Measurements from ENCODE around the gene DGKI. TPM values are rescaled to one million over a fixed set of nuclear protein-coding genes. Genes with fewer than 3 reads are reported as not detected.

The DGKI gene
- total RNA-seq, 2 donors from 2014 or later, result 0.24 to 0.34 TPM

DNA sequence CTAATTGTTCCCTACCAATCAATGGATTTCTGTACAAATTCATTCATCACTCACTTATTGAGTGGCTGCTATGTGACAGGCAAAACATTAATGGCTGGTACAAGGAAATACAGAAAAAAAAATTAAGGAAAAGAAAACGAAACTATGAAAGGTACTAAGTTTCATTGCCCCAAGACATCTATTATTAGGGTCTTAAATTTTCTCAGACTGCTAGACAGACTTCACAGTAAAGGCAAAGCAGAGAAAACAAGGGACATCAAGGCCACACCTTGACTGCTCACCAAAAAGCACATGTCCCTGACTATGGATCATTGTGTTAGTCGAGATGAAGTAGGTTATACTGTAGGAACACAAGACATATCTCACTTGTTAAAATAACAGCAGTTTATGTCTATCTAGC, 36.5 kb downstream of the DGKI start:
- no peak for ATAC-seq
- intact Hi-C loops (cut with DNase I, micrococcal nuclease), result no loop called here
- no peak for DNase-seq

DNA sequence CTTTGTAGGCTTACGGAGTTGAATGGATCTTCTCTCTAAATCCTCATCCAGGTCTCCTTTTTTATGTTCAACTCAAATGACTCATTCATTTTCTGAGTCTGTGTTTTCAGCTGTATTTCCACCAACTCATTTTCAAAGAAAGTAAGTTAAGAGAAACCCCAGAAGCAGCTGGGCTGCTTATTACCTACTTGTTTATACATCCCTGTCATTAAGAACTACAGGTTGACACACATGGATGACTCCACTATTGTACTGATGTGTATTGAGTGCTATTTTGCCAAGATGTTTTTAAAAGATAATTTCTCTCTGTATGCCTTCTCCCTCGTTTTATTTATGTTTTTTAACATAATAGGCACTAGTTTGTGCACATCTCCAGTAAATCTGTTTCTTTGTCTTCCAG, 41.9 kb downstream of the DGKI start:
- intact Hi-C loops (cut with DNase I, micrococcal nuclease), result no loop called here
- ATAC-seq, result no peak
- DNase-seq, result no peak

DNA sequence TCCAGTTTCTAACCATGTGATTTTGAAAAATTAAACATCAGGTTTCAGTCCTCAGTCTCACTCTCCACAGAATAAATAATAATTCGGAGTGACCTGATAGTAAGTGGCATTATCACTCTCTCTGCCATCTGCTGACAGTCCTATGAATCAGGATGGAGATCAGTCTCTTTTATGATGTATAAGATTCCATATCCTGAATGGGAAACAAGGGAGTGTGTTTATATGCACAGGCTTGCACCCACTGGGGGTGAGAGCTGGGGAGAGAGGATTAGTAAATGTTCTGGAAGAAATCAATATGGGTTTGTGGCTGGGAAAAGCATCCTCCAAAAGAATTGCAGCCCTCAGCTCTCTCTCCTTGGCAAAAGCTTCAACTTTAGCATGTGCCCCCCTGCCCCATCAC, 45.3 kb downstream of the DGKI start:
- DNase-seq (no peak), ATAC-seq (no peak)
- intact Hi-C loops (cut with DNase I, micrococcal nuclease), result no loop called here

DNA sequence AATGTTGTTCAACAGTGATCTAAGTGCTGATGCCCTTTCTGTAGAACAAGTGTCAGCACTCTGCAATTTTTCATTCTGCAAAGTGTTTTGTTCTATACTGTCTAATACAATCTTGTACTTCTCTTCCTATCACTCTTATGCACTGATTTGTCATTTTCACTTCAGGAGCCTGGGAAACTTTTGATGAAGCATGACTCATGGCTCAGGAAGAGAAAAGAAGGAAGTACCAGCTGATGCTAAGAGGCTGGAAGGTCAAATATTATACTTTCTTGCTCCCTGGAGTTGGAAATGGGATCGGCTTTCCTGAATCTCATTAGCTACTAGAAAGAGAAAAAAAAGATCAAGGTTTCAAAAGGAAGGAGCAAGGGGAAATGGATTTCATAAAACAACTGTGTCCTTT, 45.8 kb downstream of the DGKI start:
- ATAC-seq (no peak), DNase-seq (no peak)
- intact Hi-C loops (cut with DNase I, micrococcal nuclease), result no loop called here

DNA sequence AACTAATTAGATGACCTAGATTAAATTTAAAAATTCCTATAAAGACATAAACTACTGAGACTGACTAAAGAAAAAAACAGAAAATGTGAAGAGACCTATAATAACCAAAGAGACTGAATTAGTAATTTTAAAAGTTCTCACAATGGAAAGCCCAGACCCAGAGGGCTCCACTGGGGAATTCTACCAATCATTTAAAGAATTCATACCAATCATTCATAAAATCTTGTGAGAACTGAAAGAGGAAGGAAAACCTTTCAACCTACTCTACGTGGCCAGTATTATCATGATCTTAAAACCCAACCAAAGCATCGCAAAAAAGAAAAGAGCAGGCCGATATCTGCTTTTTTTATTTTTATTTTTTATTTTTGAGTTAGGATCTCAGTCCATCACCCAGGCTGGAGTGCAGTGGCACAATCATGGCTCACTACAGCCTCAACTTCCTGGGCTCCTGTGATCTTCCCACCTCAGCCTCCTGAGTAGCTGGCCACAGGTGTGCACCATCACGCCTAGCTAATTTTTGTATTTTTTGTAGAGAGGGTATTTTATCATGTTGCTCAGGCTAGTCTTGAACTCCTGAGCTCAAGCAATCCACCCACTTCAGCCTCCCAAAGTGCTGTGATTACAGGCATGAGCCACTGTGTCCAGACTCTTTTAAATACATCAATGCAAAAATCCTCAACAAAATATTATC, 48.6 kb downstream of the DGKI start:
- intact Hi-C loops (cut with DNase I, micrococcal nuclease), result no loop called here
- DNase-seq, result no peak
- no peak for ATAC-seq

DNA sequence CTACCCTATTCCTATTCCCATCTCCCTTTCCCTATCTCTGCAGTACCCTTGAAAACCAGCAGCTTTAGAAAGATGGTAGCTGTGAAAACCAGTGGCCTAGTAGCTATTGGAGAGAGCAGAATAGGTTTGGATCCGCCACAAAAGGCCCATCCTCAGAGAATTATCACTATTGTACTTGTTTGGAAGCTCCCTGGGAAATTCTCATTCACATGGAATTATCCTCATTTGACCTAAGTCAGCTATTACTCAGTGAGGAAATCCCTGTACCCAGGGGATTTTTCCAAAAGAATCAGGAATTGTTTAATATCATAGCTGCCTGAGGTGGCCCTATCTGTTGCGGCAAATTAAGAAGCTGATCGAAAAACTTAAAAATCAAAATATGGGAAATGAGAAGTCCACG, 51.6 kb downstream of the DGKI start:
- ATAC-seq, result no peak
- intact Hi-C loops (cut with DNase I, micrococcal nuclease), result no loop called here
- no peak for DNase-seq

DNA sequence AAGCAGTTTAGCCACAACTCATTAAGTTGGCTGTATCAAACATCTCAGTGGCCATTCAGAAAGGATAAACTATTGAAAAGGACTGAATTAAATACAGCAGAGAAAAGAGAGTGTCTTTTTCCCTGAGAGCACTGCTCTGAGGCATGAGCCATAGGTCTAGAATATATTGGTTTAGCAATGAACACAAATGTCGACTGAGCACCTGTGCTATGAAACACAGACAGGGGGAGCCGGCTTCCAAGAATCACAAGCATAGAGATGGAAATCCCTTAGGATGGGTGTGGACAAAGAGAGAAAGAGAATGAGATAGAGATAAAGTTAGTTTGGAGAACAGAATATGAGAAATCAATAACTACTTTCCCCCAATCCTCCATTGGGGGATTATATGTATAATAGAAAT, 54.8 kb downstream of the DGKI start:
- DNase-seq (no peak), ATAC-seq (no peak)
- intact Hi-C loops (cut with DNase I, micrococcal nuclease), result no loop called here

DNA sequence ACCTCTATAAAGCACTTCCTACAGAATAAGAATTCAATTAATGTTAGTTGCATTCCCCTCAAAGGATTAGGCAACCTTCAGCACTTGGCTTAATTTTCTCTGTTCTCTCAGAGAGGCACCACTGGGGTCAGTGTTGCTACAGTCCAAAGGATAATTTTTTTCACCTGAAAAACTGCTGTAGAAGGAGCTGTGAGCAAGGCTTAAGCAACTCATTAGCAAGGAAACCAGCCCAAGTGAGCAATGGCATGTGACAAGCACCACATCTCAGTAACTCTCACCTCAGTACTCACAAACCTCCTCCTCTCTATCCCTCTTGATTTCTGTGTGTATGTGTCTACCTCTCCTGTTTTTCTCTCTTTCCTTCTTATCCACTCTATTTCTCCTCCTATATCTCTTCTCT, 55.9 kb downstream of the DGKI start:
- intact Hi-C loops (cut with DNase I, micrococcal nuclease), result no loop called here
- DNase-seq (no peak), ATAC-seq (no peak)

DNA sequence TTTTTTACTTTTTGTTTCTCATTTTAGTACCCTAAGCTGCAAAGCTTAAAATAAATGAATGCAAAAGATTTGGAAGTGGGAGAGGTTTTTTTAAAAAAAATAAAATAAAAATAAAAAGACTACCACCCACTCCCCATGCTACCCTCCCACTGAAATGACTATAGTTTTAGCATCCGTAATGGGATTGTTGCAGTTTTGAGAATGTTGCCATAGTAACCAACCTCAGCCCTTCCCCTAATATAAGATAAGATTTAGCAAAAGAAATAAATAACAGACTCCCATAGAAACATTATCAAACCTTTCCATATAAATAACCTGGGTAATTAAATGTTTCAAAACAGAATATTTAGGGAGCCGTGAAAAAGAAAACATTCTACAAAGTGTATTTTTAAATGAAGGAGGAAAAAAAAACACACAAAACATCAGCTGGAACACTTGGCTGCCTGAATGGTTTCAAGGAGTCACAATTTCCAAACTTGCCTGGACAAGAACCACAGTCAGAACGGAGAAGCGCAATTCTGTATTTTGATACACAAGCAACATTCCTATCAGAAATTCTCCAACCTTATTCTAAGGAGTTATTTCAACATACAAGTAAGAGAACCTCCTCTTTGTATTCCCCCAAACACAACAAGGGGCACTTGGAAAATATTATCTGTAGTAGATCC, 57.4 kb downstream of the DGKI start:
- no peak for ATAC-seq
- no peak for DNase-seq
- intact Hi-C loops (cut with DNase I, micrococcal nuclease), result no loop called here

DNA sequence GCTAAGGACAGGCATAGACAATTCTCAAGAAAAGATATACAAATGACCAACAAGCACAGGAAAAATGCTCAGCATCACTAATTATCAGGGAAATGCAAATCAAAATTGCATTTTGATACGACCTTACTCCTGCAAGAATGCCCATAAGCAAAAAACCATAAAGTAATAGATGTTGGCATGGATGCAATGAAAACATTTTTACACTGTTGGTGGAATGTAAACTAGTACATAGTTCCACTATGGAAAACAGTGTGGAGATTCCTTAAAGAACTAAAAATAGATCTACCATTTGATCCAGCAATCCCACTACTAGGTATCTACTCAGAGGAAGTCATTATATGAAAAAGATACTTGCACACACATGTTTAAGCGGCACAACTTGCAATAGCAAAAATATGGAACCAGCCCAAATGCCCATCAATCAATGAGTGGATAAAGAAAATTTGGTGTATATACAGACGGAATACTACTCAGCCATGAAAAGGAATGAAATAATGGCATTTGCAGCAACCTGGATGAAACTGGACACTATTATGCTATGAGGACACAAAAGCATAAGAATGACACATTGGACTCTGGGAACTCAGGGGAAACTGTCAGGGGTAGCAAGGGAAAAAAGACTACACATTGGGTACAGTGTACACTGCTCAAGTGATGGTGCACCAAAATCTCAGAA, 59.3 kb downstream of the DGKI start:
- intact Hi-C loops (cut with DNase I, micrococcal nuclease), result no loop called here
- no peak for DNase-seq
- no peak for ATAC-seq

DNA sequence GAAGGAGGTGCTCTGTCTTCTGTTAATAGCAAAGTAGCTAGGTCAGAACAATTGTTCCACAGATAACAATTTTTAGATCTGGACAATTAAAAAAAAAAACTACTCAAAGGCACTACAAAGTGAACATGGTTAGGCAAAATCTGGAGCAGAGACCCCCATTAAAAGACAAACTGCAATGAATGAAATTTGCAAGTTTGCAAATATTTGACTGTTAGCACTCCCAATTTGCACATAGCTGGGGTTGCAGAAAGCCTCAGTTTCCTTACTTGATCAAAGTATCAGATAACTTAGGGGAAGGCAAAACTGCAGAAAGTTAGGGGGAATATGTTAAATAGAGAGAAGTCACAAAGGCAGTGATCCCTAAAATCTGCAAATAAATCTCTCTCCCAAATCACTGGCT, 68.3 kb downstream of the DGKI start:
- intact Hi-C loops (cut with DNase I, micrococcal nuclease), result no loop called here
- DNase-seq, result no peak

DNA sequence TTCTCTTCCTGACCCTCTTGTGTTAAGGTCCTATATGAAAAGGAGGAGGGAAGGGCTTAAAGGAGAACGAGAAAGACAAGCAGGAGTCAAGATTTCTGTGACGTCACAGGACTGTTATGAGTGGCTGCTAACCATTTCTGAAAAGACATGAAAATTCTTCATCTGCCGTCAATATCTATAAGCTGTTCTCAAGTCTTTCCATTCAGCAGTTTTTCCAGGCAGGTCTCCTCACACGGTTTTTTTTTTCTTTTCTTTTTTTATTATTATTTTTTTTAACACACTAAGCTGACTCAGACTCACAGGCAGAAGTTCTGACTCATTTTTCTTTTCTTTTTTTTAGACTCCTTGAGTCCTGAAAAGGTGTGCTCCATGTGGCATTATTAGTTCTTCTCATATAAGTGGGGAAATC, 72.0 kb downstream of the DGKI start:
- intact Hi-C loops (cut with DNase I, micrococcal nuclease), result no loop called here
- no peak for DNase-seq
- no peak for ATAC-seq

More for the DNA sequence above, 68.3 kb downstream of the DGKI start:
- ATAC-seq, result no peak

DNA sequence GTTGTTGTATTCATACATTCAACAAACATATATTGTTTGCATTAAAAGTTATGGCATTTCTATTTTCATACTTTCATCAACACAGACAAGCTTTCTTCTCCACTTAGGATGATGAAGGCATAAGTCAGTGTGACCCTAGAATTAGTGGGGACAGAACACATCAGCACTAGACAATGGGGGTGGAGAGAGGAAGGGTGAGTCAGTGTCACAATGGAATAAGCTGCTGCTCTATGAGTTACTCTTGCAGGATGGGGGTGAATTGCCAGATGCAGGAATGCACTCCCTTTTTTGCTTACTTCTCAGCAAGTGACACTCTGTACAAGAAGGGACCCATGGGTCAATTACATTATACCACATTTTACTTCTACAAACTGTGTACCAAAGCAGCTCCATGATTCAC, 74.0 kb downstream of the DGKI start:
- DNase-seq (no peak), ATAC-seq (no peak)
- intact Hi-C loops (cut with DNase I, micrococcal nuclease), result no loop called here

DNA sequence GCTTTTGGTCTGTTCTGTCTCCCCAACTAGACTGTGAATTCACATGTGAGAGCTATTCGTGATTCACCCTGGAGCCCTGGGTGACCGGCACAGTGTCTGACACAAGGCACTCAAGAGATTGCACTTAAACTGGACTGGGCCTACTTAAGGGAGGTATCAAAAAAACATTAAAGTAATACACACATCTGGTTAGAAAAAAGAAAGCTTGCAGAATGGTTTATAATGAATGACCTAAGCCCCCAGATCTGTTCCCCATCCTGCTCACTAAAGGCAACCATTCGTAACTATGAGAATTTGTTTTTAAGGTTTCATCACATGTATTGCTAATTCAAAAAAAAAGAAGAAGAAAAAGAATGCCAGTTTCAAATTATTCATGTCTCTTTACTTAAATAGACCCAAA, 74.5 kb downstream of the DGKI start:
- no peak for DNase-seq
- ATAC-seq, result no peak
- intact Hi-C loops (cut with DNase I, micrococcal nuclease), result no loop called here

DNA sequence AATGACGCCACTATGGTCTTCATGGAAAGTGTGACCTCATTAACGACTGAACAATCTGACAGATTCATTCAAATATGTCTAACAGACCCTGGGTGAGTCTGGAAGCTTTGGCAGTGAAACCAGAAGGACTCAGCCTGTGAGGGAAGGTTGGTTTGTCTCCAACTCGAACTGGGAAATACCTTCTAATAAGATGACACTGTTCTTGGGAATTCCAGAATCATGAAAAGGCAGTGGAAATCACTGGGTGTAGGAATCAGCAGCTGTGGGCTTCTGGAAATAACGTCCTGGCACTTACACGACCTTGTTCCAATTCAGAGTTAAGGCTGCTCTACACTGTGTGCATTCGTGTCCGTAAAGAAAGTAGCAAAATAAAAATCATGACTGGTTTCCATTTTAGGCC, 75.1 kb downstream of the DGKI start:
- ATAC-seq, result no peak

DNA sequence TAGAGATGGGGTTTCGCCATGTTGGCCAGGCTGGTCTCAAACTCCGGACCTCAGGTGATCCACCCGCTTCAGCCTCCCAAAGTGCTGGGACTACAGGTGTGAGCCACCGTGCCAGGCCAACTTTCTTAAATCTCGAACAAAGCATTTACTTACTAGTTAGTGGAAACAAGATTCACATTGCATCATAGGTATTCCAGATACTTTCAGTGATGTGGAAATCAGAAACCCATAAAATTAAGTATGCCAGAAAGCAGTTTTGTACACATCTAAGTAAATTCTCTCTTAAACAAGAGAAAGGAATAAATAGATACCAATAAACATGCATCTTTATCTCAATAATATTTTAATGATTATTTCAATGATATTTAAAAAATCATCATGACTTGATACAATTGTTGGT, 75.5 kb downstream of the DGKI start:
- intact Hi-C loops (cut with DNase I, micrococcal nuclease), result no loop called here
- DNase-seq (no peak), ATAC-seq (no peak)

More for the DNA sequence above, 75.1 kb downstream of the DGKI start:
- no peak for DNase-seq
- intact Hi-C loops (cut with DNase I, micrococcal nuclease), result no loop called here

DNA sequence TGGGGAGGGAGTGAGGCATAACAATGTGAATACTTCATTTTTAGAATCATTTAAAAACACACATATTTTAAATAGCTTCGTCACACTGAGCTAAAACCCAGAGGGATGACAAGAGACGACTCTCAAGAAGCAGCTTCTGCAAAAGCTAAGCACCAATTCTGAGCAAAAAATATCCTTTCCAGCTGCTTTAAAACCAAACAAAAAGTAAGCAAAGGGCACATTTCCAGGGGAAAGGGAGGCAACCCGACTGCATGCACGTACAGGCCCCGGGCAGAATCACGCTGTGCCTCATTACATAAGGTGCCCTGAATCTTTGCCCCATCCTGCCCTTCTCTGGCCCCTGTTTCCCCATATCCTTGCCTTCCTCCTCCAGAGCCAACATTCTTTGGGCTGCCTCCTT, 78.4 kb downstream of the DGKI start:
- no peak for DNase-seq
- intact Hi-C loops (cut with DNase I, micrococcal nuclease), result no loop called here
- ATAC-seq, result no peak

DNA sequence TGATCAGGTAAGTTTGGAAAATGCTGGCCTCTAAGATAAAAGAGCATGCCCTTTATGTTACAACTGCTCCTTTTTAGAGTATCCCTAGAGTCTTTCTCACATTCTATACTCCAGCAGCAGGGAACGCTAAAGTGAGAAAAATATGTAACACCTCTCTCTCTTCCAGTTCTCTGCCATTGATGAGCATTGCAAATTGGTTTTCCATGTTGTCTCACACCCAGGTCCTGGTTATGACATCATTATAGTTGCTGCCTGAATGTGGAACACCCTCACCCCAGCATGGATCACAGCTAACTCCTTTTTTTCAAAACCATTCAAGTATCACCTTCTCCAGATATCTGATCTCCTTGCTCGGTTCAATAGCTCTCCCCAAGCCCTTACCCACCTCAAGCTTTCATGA, 84.4 kb downstream of the DGKI start:
- intact Hi-C loops (cut with DNase I, micrococcal nuclease), result no loop called here
- DNase-seq (no peak), ATAC-seq (no peak)

DNA sequence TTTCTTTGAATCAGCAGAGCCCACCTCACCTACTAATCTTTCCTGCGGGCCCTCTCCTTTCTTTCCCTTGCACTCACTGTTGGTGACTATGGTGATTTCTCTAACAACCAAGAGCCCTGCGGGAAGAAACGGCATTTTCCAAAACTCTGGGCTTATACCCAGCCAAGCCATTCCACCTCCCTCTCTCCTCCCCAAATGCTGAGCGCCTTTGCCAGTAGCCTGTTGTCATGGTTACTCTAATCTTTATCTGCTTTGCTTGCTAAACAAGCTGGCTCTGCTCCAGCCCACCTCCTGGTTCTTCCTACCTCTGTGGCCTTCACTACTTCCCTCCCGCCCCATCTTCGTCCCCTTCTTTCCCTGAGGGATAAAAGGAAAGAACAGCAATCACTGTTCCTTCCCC, 86.7 kb downstream of the DGKI start:
- no peak for ATAC-seq
- no peak for DNase-seq
- intact Hi-C loops (cut with DNase I, micrococcal nuclease), result no loop called here

DNA sequence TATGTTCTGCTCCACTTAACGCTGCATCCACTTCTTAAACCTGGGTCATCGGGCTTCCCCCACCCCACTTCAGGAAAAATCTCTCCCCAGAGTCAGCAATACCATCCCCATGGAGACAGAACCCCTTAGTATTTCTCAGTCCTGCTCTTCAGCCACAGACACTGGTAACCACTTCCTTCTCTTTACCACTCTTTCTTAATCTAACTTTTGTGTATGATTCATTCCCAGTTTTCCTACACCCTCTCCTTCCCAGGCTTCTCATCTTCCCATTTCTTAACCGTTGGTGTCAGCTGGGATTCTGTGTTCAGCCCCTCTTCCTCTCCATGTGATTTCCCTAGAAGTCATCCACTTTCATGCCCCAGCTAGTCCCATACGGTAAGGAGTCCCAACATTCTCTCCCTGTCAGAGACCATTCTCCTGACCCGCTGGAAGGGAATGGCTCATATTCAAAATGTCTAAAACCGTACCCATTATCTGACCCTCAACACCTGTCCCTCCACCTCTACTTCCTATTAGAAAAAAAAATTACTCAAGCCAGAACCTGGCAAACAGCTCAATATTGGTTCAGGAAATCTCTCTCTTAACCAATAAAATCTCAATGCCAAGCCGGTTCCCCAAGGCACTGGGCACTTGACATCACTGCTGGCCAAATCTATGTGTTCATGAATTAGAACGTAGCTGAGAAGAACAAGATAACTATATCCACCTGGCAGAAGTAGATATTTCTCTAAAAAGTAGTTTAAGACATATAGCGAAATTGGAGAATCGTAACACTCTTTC, 89.4 kb downstream of the DGKI start:
- intact Hi-C loops (cut with DNase I, micrococcal nuclease), result no loop called here
- DNase-seq (no peak), ATAC-seq (no peak)
